ENCODE measurements around the gene CYP27C1. TPM values are rescaled to one million over a fixed set of nuclear protein-coding genes. Genes with fewer than 3 reads are reported as not detected.

The CYP27C1 gene
- total RNA-seq, 4 donors from 2014 or later = under 0.01 to 0.26 TPM; not detected in 2

- Histone ChIP-seq H3K27me3 (no peaks in the 10 kb centered on the region), H3K4me3 (no peak overlapping the region), H3K4me1 (peaks cover 0 to 4% (median 0%) of the 10 kb centered on the region in 4 donors), H3K27ac (replicated peaks in 1 of 4) (no peak overlapping the region), H3K36me3 (no peaks in the 10 kb centered on the region), H3K9me3 (no peaks in the 10 kb centered on the region)
- intact Hi-C loops (cut with DNase I) = no loop called here
- TF ChIP-seq POLR2AphosphoS5 (IDR thresholded peaks at IDR 0.05) (no peak), EP300 (IDR thresholded peaks at IDR 0.05) (no peak), CTCF (IDR thresholded peaks at IDR 0.05) (no peak), POLR2A (IDR thresholded peaks at IDR 0.05; ENCODE audit: low read depth) (no peak)
- 70% methylated on average over 5 of the region's 5 CpGs for WGBS
- DNase-seq (ENCODE audit: extremely low spot score) = peak; percentile 78
Measured at GRCh38 chr2:127201452-127201851, 18.6 kb downstream of the CYP27C1 start.

GRCh38 chr2:127200962-127201361 lies 19.1 kb downstream of the CYP27C1 start:
- 90% methylated on average over 7 of the region's 7 CpGs for WGBS
- no peaks in the 10 kb centered on the region for H3K36me3 ChIP-seq
- no peak overlapping the region for H3K27ac ChIP-seq (replicated peaks in 1 of 4)
- H3K9me3 ChIP-seq = no peaks in the 10 kb centered on the region
- H3K4me1 ChIP-seq = peaks cover 0 to 4% (median 0%) of the 10 kb centered on the region in 4 donors
- DNase-seq (ENCODE audit: extremely low spot score) = peak; percentile 50
- H3K4me3 ChIP-seq = no peak overlapping the region
- TF ChIP-seq POLR2AphosphoS5 (IDR thresholded peaks at IDR 0.05) = no peak
- TF ChIP-seq EP300 (IDR thresholded peaks at IDR 0.05) = no peak
- no peak for TF ChIP-seq CTCF (IDR thresholded peaks at IDR 0.05)
- TF ChIP-seq POLR2A (IDR thresholded peaks at IDR 0.05; ENCODE audit: low read depth) = no peak
- no peaks in the 10 kb centered on the region for H3K27me3 ChIP-seq
- intact Hi-C loops (cut with DNase I) = no loop called here

GRCh38 chr2:127199223-127199622 lies 20.9 kb downstream of the CYP27C1 start:
- intact Hi-C loops (cut with DNase I) = no loop called here
- no peaks in the 10 kb centered on the region for H3K9me3 ChIP-seq
- no peaks in the 10 kb centered on the region for H3K36me3 ChIP-seq
- DNase-seq (ENCODE audit: extremely low spot score) = peak; percentile 72
- 93% methylated on average over 14 of the region's 14 CpGs for WGBS
- TF ChIP-seq POLR2AphosphoS5 (IDR thresholded peaks at IDR 0.05) = no peak
- TF ChIP-seq POLR2A (IDR thresholded peaks at IDR 0.05; ENCODE audit: low read depth) = no peak
- no peak for TF ChIP-seq EP300 (IDR thresholded peaks at IDR 0.05)
- no peak for TF ChIP-seq CTCF (IDR thresholded peaks at IDR 0.05)
- peaks cover 0 to 3% (median 0%) of the 10 kb centered on the region in 4 donors for H3K4me1 ChIP-seq
- no peak overlapping the region for H3K4me3 ChIP-seq
- H3K27ac ChIP-seq (replicated peaks in 1 of 4) = no peak overlapping the region
- no peaks in the 10 kb centered on the region for H3K27me3 ChIP-seq

GRCh38 chr2:127197475-127198385 lies 22.4 kb downstream of the CYP27C1 start:
- Histone ChIP-seq H3K27ac (replicated peaks in 1 of 4) (no peak overlapping the region), H3K9me3 (no peaks in the 10 kb centered on the region), H3K4me1 (peaks cover 0 to 15% (median 10%) of the 10 kb centered on the region in 4 donors), H3K27me3 (no peaks in the 10 kb centered on the region), H3K36me3 (no peaks in the 10 kb centered on the region), H3K4me3 (no peak overlapping the region)
- peak; percentile 91 for DNase-seq (ENCODE audit: extremely low spot score)
- TF ChIP-seq CTCF (IDR thresholded peaks at IDR 0.05) = peak in 2 of 3 experiments; percentile 28 to 47
- TF ChIP-seq EP300 (IDR thresholded peaks at IDR 0.05) = no peak
- no peak for TF ChIP-seq POLR2A (IDR thresholded peaks at IDR 0.05; ENCODE audit: low read depth)
- TF ChIP-seq POLR2AphosphoS5 (IDR thresholded peaks at IDR 0.05) = no peak
- WGBS = 83% methylated on average over 19 of the region's 19 CpGs
- intact Hi-C loops (cut with DNase I) = no loop called here

Measured in esophagus muscularis mucosa (tissue), 4 donors.